GM19025 (cell line): ENCODE data around the gene SMC3.

Experiments
- ATAC-seq: cut with Tn5 transposase; IDR thresholded peaks from one replicate; pipeline ENCODE4 v1.9.1; 2021; ENCODE audit warnings: mild to moderate bottlenecking, low read depth, moderate library complexity; ENCODE audit not compliant: unreplicated experiment

Gene SMC3

DNA sequence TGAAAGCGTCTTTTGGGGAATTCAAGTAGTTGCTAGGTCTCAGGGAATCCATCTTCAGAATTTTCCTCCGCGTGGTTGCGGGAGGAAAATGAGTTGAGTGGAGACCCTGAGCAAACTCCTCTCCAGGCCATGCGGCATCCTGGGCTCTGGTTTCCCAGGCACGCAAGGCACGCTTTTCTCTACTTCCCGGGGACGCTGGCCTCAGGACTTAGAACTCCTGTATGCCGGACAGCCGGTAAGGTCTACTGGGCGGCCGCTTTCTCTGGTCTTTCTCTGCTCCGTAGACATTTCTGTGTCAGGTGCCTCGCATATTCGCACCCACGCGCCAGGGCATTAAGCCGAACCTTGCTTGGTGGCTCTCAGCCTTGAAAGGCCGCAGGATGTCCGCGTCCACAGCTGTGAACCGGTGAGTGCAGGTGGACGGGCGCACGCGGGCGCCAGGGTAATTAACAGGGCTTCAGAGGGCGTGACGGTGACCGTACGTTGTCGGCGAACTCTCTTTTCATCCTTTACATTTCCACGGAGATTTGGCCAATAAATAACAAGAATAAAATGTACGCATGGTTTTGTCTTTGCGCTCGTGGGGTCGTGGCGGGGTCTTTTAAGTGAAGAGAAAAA is 75.6 kb downstream of the SMC3 start:
- ATAC-seq = no peak

DNA sequence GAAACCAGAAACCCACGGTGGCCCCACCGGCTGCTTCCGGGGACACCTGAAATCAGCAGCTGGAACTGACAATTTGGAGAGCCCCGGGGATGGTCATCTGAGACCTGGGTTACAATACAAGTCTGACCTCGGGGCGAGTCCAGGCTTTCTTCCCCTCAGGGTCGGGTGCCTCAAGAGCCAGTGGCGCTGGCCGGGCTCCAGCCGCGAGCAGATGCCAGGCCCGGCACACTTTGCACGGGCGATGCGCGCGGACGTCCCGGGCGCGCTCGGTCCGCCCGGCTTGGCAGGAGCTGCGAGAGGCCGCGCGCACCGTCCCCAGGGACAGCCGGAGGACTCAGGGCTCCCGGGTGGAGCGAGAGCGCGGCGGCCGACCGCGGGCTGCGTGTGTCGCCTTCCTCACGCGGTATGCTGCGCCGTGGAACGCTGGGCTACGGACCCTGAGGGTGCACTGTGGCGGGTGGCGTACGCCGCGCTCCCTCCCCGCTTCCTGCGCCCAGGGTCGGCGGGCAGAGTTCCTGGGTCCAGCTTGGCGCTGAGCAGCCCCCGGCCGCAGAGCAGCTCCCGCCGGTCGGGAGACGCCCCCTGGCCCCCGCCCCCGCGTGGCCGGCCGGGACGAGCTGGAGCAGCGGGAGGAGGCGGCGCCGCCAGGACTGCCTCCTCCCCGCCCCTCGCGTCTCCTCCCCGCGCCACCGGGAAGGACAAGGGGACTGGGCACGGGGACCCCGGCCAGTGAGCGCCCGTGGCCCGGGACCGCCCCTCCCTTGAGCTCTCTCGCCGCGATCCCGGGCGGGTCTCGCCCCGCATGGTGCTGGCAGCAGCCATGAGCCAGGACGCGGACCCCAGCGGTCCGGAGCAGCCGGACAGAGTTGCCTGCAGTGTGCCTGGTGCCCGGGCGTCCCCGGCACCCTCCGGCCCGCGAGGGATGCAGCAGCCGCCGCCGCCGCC is 76.4 kb downstream of the SMC3 start, which contains the start of gene RBM20:
TSS of gene RBM20 (plus strand) at position 684 of the 945 bp plus-strand sequence. CDS start at position 803, 119 bp downstream.
- no peak for ATAC-seq

DNA sequence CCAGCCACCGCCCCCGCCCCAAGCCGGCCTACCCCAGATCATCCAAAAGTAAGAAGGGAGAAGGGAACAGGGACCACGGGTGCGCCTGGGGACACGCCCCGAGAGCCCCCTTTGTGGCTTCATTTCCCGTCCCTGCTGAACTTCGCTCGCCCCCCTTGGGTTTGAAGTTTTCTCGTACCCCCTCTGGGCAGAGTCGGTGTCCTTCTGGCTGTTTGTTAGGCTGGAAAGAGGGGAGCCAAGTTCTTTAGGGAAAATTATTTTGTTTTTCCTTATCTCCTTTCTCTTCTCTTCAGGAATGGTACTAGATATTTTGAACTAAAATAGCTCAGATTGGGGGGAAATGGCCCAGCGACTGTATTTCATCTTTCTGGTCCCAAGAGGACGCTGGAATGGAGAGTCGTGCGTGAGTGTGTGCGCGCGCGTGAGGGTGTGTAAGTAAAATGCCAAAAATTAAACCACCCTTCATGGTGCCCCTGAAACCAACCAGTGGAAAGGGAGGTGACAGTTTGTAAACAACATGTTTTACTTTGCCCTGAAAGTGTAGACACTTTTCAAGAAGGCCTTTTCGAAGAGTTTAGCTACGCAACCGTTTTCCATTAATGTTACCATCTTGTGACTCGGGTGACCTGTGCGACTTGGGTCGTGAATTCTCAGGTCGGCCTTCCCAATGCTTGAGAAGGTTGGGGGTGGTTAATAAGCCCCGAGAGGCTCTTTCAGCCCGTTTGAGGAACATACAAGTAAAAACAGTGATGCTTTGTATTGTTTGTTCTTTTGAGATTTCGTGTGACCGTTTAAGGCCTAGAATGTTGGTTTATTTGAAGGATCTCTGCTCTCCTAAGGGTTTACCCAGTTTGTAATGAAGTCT is 77.3 kb downstream of the SMC3 start:
- ATAC-seq = no peak

DNA sequence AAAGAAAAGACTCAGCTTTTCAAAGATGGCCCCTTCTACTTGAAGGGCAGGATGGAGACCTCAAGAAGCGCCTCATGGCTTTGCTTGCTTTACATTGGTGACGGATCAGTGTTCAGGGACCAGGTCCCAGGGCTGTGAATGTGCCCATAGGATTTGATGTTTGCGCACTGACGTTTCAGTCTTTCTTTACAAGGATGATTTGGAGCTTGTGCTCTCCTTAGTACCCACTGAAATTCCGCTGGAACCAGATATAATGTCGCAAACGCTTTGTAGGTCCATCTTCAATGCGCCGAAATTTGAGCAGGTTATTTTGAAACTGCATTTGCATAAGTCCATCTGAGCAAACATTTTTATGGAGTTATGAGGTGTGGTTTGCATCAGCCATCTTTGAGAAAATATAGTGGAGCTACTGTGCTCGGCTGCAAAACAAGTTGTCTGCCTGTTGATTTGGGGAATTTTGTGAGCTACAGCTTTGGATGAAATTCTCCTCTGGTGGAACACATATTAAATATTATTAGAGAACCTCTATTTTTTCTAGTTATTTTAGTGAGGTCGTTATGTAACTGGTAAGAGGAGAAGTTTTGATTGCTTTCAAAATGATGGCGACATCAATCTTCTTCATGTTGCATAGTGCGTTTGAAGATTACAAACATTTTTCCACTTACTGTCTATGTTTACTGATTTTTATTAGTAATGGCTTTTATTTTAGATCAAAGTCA is 79.1 kb downstream of the SMC3 start:
- no peak for ATAC-seq

DNA sequence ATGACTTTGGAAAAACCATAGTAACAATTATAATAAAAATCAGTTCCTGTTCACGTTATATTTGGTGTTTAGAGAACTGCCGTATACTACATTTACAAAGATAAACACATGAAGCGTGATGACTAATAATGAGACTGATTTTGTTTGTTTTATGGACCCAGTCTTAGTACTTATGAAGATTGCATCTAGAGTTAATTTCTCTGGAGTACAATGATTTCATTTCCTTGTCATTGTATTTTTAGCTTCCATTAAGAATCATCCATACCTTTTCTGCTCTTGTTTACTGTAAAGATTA is 79.6 kb downstream of the SMC3 start:
- ATAC-seq = no peak

DNA sequence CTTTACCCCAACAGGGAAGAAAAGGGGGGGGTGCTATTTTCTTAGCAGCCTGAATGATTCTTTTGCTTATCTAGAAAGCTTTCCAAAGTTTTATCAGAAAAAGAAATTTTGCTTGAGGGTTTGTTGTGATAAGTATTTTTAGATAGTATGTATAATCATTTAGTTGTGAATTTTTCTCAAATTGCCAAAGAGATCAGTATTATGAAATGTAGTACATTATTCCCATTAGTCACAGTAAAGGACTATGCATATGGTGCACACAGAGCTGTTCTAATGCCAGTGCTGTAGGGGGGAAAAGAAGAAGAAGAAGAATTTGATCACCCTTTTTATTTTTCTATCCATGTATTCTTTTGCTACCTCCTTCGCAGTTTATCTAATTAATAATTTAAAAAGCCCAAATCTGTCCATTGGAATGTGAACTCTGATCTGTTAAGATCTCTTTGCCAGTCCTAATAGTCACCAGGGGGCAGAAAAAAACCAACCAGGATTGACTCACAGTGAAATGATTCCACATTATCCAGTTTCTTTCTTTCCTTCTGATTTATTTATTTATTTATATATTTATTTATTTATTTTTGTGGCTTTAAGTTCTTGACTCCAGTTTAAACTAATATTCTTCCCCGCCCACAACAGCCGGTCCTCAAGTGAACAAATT is 81.3 kb downstream of the SMC3 start:
- no peak for ATAC-seq

DNA sequence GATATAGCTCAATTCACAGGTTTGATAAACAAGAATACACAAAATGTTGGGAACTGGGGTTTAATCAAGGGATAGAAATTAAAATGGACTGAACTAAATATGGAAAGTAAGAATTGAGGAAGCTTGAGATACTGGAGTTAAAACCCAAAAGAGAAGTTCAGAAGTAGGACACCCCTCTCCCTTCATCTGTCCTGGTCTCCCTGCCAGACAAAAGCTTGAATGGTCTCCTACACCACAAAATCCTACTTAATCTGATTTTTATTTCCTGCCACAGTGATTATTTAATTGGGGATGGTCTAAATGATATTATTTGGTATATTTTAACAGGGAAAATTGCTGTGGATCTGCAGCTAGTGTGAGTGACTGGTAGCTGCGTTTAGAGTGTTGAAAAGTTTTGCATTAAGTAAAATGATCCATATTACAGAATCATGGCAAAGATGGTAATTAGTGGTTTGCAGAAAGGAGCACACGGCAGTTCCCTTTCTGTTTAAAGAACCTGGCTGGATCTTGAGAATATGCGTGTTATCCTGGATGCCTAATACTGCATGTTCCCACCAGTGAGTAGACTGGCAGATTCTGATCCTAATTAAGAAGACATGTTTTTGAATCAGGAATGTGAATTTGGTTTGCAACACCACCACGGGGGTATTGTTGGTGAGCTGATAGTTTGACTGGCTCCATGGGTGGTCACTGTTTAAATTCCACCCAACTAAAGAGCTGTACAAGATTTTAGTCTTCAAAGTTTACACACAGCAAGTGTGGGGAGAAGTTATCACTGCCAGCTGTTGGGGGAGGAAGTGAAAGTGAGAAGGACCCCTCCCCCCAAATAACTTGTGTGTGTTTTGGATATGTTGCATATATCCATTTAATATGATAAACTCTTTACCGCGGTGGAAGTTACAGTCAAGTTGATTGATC is 82.1 kb downstream of the SMC3 start:
- no peak for ATAC-seq

DNA sequence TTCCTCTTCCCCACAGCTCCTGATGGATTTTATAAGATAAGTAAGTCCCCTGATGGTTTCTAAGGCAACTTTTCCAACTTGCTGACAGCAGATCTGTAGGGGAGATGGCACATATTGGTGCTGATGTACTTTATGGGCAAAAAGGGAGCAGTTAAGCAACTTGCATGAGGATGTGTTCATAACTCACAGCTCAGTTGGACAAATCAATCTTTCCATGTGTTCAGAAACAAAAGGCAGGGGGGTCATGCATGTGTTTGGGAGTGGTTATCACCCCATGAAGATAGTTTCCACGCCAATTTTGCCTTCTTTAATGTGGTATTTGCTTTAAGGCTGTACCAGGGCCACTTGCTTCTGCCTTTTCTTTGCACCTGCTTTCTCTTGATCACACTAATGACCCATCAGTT is 82.8 kb downstream of the SMC3 start:
- ATAC-seq = no peak

DNA sequence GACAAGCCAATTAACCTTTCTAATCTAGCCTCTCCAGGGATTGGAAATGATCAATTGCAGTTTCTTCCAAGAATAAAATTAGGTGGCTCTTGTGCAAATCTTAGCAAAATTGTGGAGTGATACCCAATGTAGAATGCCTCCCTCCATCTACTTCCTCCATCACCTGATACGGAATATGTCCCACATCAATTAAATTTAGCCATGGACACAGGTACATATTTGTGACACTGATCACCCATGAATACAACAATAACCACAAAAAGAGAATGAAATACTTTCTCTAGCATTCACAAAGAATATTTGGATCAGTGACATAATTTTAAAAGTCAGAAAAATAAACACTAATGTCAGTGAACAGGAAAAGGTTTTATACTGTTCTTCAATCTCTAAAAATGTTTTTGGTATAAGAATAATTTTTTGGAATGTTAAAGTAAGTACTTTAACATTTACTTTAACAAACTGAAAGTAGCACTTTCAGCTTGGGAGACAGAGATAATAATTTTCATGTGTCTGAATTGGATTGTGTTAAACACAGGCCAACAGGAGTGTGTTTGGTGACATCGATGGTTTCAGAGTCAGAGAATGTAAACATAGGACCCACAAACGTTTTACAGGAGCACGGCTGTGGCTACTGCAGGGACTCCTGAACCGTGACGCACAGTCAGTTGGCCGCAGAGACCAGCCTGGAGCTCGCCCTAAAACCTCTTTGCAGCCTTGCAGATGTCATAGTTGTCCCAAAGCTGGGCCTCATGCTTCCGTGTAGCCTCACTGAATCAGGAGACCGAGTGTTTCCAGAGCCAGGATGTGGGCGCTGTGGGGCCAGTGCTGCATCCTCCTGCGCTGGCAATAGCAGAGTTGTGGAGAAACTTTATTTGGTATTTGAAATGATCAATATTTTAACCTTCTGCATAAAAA is 83.8 kb downstream of the SMC3 start:
- ATAC-seq = no peak

DNA sequence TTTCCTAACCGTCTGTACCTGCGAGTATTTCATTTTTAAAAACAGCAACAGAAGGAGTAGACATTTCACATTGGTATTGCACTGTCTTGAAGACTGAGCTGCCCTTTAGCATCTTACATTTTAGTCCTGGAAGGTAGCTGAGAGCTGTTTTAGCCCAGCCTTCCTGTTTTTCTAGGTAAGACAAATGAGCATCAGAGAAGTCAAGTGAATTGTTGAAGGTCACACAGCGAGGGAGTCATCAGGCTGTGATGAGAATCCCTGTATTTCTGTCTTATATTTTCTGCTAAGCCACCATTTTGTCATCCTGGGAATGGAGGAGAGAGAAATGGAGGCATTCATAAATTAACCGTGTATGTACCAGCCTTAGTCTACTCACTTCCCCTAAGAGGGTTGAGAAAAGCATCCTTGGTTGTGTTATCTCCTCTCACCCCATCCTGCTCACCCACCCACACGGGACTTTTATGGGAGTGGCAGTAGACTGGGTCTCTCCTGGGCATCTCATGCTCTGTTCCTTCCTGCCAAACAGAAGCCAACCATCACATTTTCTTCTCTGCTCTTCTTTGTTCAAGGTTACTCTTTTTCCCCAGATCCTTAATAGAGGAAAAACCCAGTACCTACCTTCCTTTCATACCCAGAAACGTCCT is 85.1 kb downstream of the SMC3 start:
- no peak for ATAC-seq
